OCI-LY1 (cell line): ENCODE data around the gene EXD3.

Source experiments
- H2AFZ ChIP-seq: fragments of 200-600 bp; sonication (generic), shearing (Covaris generic); 2 replicates; pipeline ENCODE4 v1.6.0; 2014; ENCODE audit warnings: antibody characterized with exemption, mild to moderate bottlenecking, low read length
- H3F3A ChIP-seq: fragments of 200-600 bp; sonication (generic), shearing (Covaris generic); 2 replicates; pipeline ENCODE4 v1.6.0; 2014; ENCODE audit warnings: mild to moderate bottlenecking, antibody characterized with exemption, low read length, moderate library complexity; ENCODE audit not compliant: insufficient read depth
- H3K27ac ChIP-seq: fragments of 200-600 bp; sonication (generic); 2 replicates; pipeline ENCODE4 v1.5.1; 2014; ENCODE audit warnings: low read length, mixed run types, mild to moderate bottlenecking, low read depth; ENCODE audit not compliant: poor library complexity, severe bottlenecking
- H3K27me3 ChIP-seq: fragments of 200-600 bp; sonication (generic); 2 replicates; pipeline ENCODE4 v1.6.0; 2014; ENCODE audit warnings: antibody characterized with exemption, mild to moderate bottlenecking, low read length, moderate library complexity; ENCODE audit not compliant: insufficient read depth
- H3K36me3 ChIP-seq: fragments of 200-600 bp; sonication (generic); 2 replicates; pipeline ENCODE4 v1.6.1; 2014; ENCODE audit warnings: mild to moderate bottlenecking, antibody characterized with exemption, low read length, moderate library complexity, mixed read lengths; ENCODE audit not compliant: insufficient read depth
- H3K4me1 ChIP-seq: fragments of 200-600 bp; sonication (generic); 2 replicates; pipeline ENCODE4 v1.5.1; 2014; ENCODE audit warnings: mild to moderate bottlenecking, low read length, moderate library complexity; ENCODE audit not compliant: insufficient read depth, severe bottlenecking
- H3K4me2 ChIP-seq: fragments of 200-600 bp; sonication (generic), shearing (Covaris generic); 2 replicates; pipeline ENCODE4 v1.6.1; 2014; ENCODE audit warnings: low read length
- H3K4me3 ChIP-seq: fragments of 200-600 bp; sonication (generic); 2 replicates; pipeline ENCODE4 v1.5.1; 2014; ENCODE audit warnings: low read length, low read depth, mild to moderate bottlenecking, mixed read lengths; ENCODE audit not compliant: poor library complexity, severe bottlenecking
- H3K79me2 ChIP-seq: fragments of 200-600 bp; shearing (Covaris generic); 2 replicates; pipeline ENCODE4 v1.6.1; 2016; ENCODE audit warnings: mixed run types, low read length, mixed read lengths; ENCODE audit not compliant: insufficient read depth
- H3K9ac ChIP-seq: fragments of 200-600 bp; sonication (generic), shearing (Covaris generic); 2 replicates; pipeline ENCODE4 v1.6.1; 2014; ENCODE audit warnings: mild to moderate bottlenecking, low read length, mixed read lengths
- H3K9me2 ChIP-seq: fragments of 200-600 bp; sonication (generic), shearing (Covaris generic); 2 replicates; pipeline ENCODE4 v1.6.1; 2014; ENCODE audit warnings: low read depth, mild to moderate bottlenecking, low read length, mixed read lengths
- H3K9me3 ChIP-seq: fragments of 200-600 bp; shearing (Covaris generic); 2 replicates; pipeline ENCODE4 v1.6.1; 2014; ENCODE audit warnings: low read length, mixed read lengths
- H4K20me1 ChIP-seq: fragments of 200-600 bp; sonication (generic), shearing (Covaris generic); 2 replicates; pipeline ENCODE4 v1.6.0; 2016; ENCODE audit warnings: mild to moderate bottlenecking, low read length; ENCODE audit not compliant: insufficient read depth
- EZH2 ChIP-seq: fragments of 200-600 bp; sonication (generic), shearing (Covaris generic); IDR thresholded peaks from 2 replicates; pipeline ENCODE4 v1.8.0; 2017; ENCODE audit warnings: borderline replicate concordance, mixed run types, mild to moderate bottlenecking, antibody characterized with exemption, low read length, moderate library complexity, mixed read lengths
- TF ChIP-seq, protein P1 (sequence below): fragments of 200-600 bp; sonication (generic), shearing (Covaris generic); IDR thresholded peaks from 2 replicates; pipeline ENCODE4 v1.5.1; 2017; ENCODE audit warnings: mild to moderate bottlenecking, antibody characterized with exemption, low read length, moderate library complexity, mixed read lengths

Gene EXD3

DNA sequence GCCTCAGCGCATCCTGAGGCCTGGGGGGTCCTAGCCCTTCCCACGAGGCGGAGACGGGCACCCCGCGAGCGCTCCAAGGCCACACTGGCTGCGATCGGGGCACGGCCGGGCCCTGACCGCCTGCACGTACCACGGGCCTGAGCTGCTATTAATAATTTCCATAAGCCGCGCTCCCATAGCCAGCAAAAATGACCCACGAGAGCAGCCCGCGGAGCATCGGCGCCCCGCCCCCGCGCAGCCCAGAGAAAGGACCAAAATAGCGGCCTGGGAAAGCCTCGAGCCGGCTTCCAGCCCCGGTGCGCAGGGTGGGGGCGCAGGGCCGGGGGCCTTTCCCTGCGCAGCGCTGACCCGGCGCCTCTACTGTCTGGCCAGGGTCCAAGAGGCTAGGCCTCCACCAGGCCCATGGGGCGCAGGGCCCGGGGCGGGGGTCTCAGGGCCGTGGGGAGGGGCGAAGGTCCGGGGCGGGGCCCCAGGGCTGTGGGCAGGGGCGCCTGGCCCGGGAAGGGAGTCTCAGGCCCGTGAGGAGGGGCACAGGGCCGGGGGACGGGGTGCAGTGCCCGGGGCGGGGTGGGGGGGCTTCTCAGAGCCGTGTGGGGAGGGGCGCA lies 54.4 kb downstream of the EXD3 start:
- H3K9ac ChIP-seq: no peak overlapping the region
- H3K9me2 ChIP-seq: no peaks in the 10 kb centered on the region
- no peaks in the 10 kb centered on the region for H3K79me2 ChIP-seq
- no peaks in the 10 kb centered on the region; the same call in 1 of the 2 replicates for H3K27me3 ChIP-seq
- H3F3A ChIP-seq: no peaks in the 10 kb centered on the region
- H3K36me3 ChIP-seq: no peaks in the 10 kb centered on the region
- no peak overlapping the region for H3K27ac ChIP-seq
- no peak overlapping the region for H3K4me2 ChIP-seq
- no peaks in the 10 kb centered on the region for H3K4me1 ChIP-seq
- H3K4me3 ChIP-seq: no peak overlapping the region
- H2AFZ ChIP-seq: no peak overlapping the region
- H4K20me1 ChIP-seq: no peaks in the 10 kb centered on the region
- H3K9me3 ChIP-seq: no peaks in the 10 kb centered on the region
- TF ChIP-seq EZH2: no peak
- TF ChIP-seq, protein P1, sequence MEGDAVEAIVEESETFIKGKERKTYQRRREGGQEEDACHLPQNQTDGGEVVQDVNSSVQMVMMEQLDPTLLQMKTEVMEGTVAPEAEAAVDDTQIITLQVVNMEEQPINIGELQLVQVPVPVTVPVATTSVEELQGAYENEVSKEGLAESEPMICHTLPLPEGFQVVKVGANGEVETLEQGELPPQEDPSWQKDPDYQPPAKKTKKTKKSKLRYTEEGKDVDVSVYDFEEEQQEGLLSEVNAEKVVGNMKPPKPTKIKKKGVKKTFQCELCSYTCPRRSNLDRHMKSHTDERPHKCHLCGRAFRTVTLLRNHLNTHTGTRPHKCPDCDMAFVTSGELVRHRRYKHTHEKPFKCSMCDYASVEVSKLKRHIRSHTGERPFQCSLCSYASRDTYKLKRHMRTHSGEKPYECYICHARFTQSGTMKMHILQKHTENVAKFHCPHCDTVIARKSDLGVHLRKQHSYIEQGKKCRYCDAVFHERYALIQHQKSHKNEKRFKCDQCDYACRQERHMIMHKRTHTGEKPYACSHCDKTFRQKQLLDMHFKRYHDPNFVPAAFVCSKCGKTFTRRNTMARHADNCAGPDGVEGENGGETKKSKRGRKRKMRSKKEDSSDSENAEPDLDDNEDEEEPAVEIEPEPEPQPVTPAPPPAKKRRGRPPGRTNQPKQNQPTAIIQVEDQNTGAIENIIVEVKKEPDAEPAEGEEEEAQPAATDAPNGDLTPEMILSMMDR: no peak

DNA sequence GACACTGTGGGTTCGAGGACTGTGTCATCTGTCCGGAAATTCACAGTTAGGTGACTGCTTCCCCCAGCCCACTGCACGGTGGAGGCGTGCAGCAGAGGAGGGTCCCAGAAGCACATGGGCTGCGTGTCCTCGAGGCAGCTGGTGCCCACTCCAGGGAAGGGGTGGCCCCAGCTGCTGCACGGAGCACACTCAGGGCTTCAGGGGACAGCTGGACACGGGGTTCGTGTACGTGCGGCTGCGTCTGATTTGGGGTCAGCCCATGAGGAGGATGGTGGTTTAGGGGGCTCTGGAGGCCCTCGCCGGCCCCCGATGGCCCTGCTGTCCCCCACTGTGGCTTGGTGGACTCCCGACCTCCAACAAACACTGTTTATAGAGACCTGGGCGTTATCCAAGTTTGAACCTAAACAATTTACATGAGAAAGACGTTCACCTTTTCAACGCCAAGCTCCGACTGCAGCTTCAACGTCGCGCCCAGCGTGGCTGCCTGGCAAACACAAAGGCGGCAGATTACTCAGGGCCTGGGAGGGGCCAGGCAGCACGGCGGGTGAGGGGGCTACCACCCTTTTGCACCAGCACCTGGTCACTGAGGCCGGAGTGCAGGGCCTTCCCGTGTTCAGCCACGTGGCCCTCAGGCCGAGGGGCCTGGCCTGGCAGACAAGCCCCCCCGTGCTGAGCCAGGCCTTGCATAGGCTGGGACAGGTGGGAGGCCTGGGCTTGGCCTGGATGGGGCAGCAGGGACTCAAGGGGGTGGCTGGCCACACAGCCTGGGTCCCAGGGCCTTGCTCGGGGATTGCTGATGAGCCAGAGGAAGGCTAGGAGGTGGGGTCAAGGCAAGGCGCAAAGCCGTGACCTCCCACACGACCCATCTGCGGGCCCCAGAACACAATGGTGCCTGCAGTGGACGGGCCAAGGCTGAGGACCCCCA lies 55.2 kb downstream of the EXD3 start:
- Histone ChIP-seq H4K20me1 (no peaks in the 10 kb centered on the region), H3K4me2 (no peak overlapping the region), H2AFZ (no peak overlapping the region), H3K27me3 (no peaks in the 10 kb centered on the region; the same call in 1 of the 2 replicates), H3K27ac (no peak overlapping the region), H3K9me2 (no peaks in the 10 kb centered on the region), H3K9me3 (no peaks in the 10 kb centered on the region), H3K79me2 (no peaks in the 10 kb centered on the region), H3F3A (no peaks in the 10 kb centered on the region), H3K9ac (no peak overlapping the region), H3K36me3 (no peaks in the 10 kb centered on the region), H3K4me3 (no peak overlapping the region), H3K4me1 (no peaks in the 10 kb centered on the region)
- no peak for TF ChIP-seq EZH2
- TF ChIP-seq, protein P1: no peak

DNA sequence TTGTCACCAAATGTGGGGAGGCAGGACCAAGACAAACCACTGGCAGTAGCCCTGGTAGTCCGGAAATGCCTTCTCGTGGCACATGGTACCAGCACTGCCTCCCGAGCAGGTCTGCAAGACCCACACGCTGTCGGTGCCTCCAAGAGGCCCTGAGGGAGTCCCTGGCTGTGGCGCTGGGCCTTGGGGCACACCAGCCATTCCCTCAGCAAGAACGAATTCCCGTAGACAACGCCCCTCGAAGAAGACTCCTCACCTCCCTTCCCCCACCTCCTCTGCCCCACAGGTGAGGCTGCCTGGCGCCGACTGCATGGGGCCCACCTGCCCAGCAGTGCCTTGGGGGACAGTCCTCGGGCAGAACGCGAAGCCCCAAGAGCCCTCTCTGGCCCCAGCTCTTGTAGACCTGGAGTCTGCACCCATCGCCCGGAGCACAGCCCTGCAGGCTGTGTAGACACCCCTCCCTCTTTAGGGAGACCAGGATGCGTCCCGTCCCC lies 56.0 kb downstream of the EXD3 start:
- Histone ChIP-seq H3K4me2 (no peak overlapping the region), H3K4me3 (no peak overlapping the region)

More for the DNA sequence above, 56.0 kb downstream of the EXD3 start:
- Histone ChIP-seq H3K79me2 (no peaks in the 10 kb centered on the region), H4K20me1 (no peaks in the 10 kb centered on the region), H3K36me3 (no peaks in the 10 kb centered on the region), H3K27ac (no peak overlapping the region), H2AFZ (no peak overlapping the region), H3K9ac (no peak overlapping the region), H3K4me1 (no peaks in the 10 kb centered on the region), H3K27me3 (no peaks in the 10 kb centered on the region; the same call in 1 of the 2 replicates), H3K9me3 (no peaks in the 10 kb centered on the region), H3F3A (no peaks in the 10 kb centered on the region), H3K9me2 (no peaks in the 10 kb centered on the region)
- TF ChIP-seq, protein P1: no peak
- TF ChIP-seq EZH2: no peak
